Panc1 (cell line): ENCODE results near the gene ZNF653. TPM values are rescaled to one million over a fixed set of nuclear protein-coding genes. Genes with fewer than 3 reads are reported as not detected.

Experiments
- ATAC-seq: fragments of 200-7000 bp; cut with Tn5 transposase; 2 replicates; pipeline ENCODE4 v1.9.1; 2020; ENCODE audit warnings: mild to moderate bottlenecking, moderate library complexity
- BruUV-seq: library from RNA; stranded (reverse); fragments of 400-500 nt; replicated peaks from 2 replicates; lab custom pipeline; 2021; lab: Mats Ljungman, UMichigan
- CTCF ChIA-PET: fragments of 300-600 bp; sonication (Branson Sonifier 250); formaldehyde crosslinking; loops from one replicate; lab custom pipeline; 2022; ENCODE audit warnings: antibody characterized with exemption; lab: Charles Lee
- POLR2A ChIA-PET: fragments of 300-600 bp; sonication (Branson Sonifier 250); formaldehyde crosslinking; loops from one replicate; lab custom pipeline; 2022; ENCODE audit warnings: antibody characterized with exemption; lab: Charles Lee
- DNase-seq: peaks from one replicate; pipeline ENCODE4 v3.0.0-alpha.2; 2010; ENCODE audit warnings: low read depth, low spot score
- H3K27ac ChIP-seq: 2 replicates; pipeline ENCODE4 v1.5.1; 2011; ENCODE audit warnings: mild to moderate bottlenecking, low read length, inconsistent platforms
- H3K27me3 ChIP-seq: fragments of 200-500 bp; sonication (Bioruptor generic); 2 replicates; pipeline ENCODE4 v1.6.0; 2014; ENCODE audit warnings: low read length, inconsistent platforms; ENCODE audit not compliant: control insufficient read depth, insufficient read depth
- H3K36me3 ChIP-seq: fragments of 200-500 bp; sonication (Bioruptor generic); 2 replicates; pipeline ENCODE4 v1.5.1; 2014; ENCODE audit warnings: inconsistent platforms, mild to moderate bottlenecking, low read length, moderate library complexity; ENCODE audit not compliant: control insufficient read depth, insufficient read depth
- H3K4me1 ChIP-seq: 2 replicates; pipeline ENCODE4 v1.5.1; 2011; ENCODE audit warnings: inconsistent platforms, mild to moderate bottlenecking, low read length, moderate library complexity; ENCODE audit not compliant: control insufficient read depth, insufficient read depth
- H3K4me3 ChIP-seq, 2 experiments: 2 replicates each; pipeline ENCODE4 v1.5.1; 2011 to 2012; ENCODE audit warnings: low read depth in 2 of 2, low read length in 2 of 2, mild to moderate bottlenecking in 2 of 2, inconsistent platforms in 1 of 2, moderate library complexity in 1 of 2
- H3K9me3 ChIP-seq: fragments of 200-500 bp; sonication (Bioruptor generic); 2 replicates; pipeline ENCODE4 v1.5.1; 2014; ENCODE audit warnings: low read depth, mild to moderate bottlenecking, inconsistent platforms, low read length, moderate library complexity; ENCODE audit not compliant: control insufficient read depth, insufficient read depth
- POLR2AphosphoS5 ChIP-seq: IDR thresholded peaks from 2 replicates; pipeline ENCODE4 v1.6.1; 2012; ENCODE audit warnings: mild to moderate bottlenecking, low read depth, low read length, moderate library complexity
- SIN3A ChIP-seq: IDR thresholded peaks from 2 replicates; pipeline ENCODE4 v1.6.1; 2012; ENCODE audit warnings: low read depth, mild to moderate bottlenecking, low read length, moderate library complexity, borderline replicate concordance; ENCODE audit not compliant: insufficient read depth
- TCF7L2 ChIP-seq: IDR thresholded peaks from 2 replicates; pipeline ENCODE4 v1.6.1; 2011; ENCODE audit warnings: mild to moderate bottlenecking, low read depth, low read length, inconsistent platforms
- in situ Hi-C: cut with HindIII; loops from 2 replicates; pipeline ENCODE4 v1.10.0; 2016; ENCODE audit warnings: low sequenced_read_pairs, low pct_unique_long_range_greater_than_20kb
- intact Hi-C: fragments of 100-400 bp; cut with micrococcal nuclease; formaldehyde crosslinking; loops from one replicate; pipeline ENCODE4 v1.10.0; 2022; ENCODE audit not compliant: unreplicated experiment
- total RNA-seq: library from RNA; stranded (reverse); gene quantifications from one replicate; pipeline ENCODE4 v1.2.1, GENCODE V29; 2021; ENCODE audit not compliant: unreplicated experiment
- TF ChIP-seq, protein P1 (sequence below), 2 experiments: IDR thresholded peaks; 2 replicates each; pipeline ENCODE4 v1.6.1; 2011 to 2012; ENCODE audit warnings: low read depth in 2 of 2, control low read depth in 1 of 2, low read length in 1 of 2, mild to moderate bottlenecking in 1 of 2, moderate library complexity in 1 of 2; ENCODE audit not compliant: insufficient read depth in 1 of 2
- TF ChIP-seq, protein P2 (sequence below): fragments of 450-650 bp; IDR thresholded peaks from 2 replicates; pipeline ENCODE4 v1.5.1; 2017; ENCODE audit warnings: mild to moderate bottlenecking

The ZNF653 gene
- total RNA-seq, 1 experiment from 2014 or later = 10.4 TPM

DNA sequence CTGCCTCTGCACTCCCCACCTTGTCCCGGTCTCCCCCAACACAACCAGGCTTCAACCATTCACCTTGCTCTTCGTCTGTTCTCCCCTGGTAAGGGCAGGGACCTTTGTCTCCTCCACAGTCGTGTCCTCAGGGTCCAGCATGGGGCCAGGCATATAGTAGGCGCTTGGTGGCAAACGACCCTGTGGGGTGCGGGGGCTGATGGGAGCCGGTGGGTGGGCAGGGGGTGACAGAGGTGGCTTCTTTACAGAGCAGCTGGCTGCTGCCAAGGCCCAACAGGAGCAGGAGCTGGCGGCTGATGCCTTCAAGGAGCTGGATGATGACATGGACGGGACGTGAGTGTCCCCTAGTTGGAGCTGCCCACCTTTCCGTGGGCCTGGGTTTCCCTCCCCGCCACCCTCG lies 60.5 kb downstream of the ZNF653 start:
- no peaks in the 10 kb centered on the region for H3K4me1 ChIP-seq
- BruUV-seq = no TSS peak
- in situ Hi-C loops (no loop called here), intact Hi-C loops (no loop called here)
- H3K27me3 ChIP-seq = no peaks in the 10 kb centered on the region
- H3K36me3 ChIP-seq = no peaks in the 10 kb centered on the region; the same call in 1 of the 2 replicates
- ATAC-seq (no peak), DNase-seq (no peak)
- H3K9me3 ChIP-seq = no peaks in the 10 kb centered on the region
- no peak overlapping the region for H3K27ac ChIP-seq
- TF ChIP-seq POLR2AphosphoS5 (no peak), TCF7L2 (no peak), SIN3A (no peak)
- TF ChIP-seq, protein P1, sequence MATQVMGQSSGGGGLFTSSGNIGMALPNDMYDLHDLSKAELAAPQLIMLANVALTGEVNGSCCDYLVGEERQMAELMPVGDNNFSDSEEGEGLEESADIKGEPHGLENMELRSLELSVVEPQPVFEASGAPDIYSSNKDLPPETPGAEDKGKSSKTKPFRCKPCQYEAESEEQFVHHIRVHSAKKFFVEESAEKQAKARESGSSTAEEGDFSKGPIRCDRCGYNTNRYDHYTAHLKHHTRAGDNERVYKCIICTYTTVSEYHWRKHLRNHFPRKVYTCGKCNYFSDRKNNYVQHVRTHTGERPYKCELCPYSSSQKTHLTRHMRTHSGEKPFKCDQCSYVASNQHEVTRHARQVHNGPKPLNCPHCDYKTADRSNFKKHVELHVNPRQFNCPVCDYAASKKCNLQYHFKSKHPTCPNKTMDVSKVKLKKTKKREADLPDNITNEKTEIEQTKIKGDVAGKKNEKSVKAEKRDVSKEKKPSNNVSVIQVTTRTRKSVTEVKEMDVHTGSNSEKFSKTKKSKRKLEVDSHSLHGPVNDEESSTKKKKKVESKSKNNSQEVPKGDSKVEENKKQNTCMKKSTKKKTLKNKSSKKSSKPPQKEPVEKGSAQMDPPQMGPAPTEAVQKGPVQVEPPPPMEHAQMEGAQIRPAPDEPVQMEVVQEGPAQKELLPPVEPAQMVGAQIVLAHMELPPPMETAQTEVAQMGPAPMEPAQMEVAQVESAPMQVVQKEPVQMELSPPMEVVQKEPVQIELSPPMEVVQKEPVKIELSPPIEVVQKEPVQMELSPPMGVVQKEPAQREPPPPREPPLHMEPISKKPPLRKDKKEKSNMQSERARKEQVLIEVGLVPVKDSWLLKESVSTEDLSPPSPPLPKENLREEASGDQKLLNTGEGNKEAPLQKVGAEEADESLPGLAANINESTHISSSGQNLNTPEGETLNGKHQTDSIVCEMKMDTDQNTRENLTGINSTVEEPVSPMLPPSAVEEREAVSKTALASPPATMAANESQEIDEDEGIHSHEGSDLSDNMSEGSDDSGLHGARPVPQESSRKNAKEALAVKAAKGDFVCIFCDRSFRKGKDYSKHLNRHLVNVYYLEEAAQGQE (IDR thresholded peaks at IDR 0.05; ENCODE audit: insufficient read depth in 1 of 2, low read depth in 2 of 2, low read length in 1 of 2) = no peak
- TF ChIP-seq, protein P2, sequence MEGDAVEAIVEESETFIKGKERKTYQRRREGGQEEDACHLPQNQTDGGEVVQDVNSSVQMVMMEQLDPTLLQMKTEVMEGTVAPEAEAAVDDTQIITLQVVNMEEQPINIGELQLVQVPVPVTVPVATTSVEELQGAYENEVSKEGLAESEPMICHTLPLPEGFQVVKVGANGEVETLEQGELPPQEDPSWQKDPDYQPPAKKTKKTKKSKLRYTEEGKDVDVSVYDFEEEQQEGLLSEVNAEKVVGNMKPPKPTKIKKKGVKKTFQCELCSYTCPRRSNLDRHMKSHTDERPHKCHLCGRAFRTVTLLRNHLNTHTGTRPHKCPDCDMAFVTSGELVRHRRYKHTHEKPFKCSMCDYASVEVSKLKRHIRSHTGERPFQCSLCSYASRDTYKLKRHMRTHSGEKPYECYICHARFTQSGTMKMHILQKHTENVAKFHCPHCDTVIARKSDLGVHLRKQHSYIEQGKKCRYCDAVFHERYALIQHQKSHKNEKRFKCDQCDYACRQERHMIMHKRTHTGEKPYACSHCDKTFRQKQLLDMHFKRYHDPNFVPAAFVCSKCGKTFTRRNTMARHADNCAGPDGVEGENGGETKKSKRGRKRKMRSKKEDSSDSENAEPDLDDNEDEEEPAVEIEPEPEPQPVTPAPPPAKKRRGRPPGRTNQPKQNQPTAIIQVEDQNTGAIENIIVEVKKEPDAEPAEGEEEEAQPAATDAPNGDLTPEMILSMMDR = no peak
- H3K4me3 ChIP-seq = no peak overlapping the region
- ChIA-PET POLR2A (no interaction called here), CTCF (interaction anchor here (0.6 kb wide), 1 partner anchor 82 kb away, joined by 4 read pairs; no protein-coding TSS in a partner anchor)

DNA sequence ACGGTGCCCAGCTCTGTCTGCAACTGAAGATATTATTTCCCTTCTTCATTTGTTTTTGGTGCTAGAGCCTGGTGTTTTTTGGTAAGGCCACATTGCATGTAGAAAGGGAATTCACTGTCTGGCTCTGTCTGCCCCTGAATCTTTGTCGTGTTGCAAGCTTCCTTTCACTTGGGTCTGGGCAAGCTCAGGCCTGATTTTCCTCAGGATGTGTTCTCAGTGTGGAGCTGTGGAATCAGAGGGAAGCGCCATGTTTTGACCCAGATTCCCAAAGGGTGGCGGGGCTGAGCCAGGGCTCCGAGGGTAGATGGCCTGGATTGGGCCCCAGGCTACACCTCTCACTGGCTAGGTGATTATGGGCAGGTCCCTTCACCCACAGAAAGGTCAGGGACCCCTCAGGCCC lies 61.6 kb downstream of the ZNF653 start:
- Histone ChIP-seq H3K4me3 (no peak overlapping the region), H3K27ac (no peak overlapping the region), H3K27me3 (no peaks in the 10 kb centered on the region), H3K36me3 (no peaks in the 10 kb centered on the region; the same call in 1 of the 2 replicates), H3K9me3 (no peaks in the 10 kb centered on the region), H3K4me1 (no peaks in the 10 kb centered on the region)
- ChIA-PET POLR2A (no interaction called here), CTCF (interaction anchor here (0.5 kb wide), 1 partner anchor 85 kb away, joined by 4 read pairs; the partner anchor contains the start of gene ECSIT)
- BruUV-seq = no TSS peak
- in situ Hi-C loops (no loop called here), intact Hi-C loops (no loop called here)
- ATAC-seq = no peak
- no peak for DNase-seq
- TF ChIP-seq, protein P1 (IDR thresholded peaks at IDR 0.05; ENCODE audit: insufficient read depth in 1 of 2, low read depth in 2 of 2, low read length in 1 of 2) = no peak
- TF ChIP-seq, protein P2 = no peak
- TF ChIP-seq POLR2AphosphoS5 (no peak), SIN3A (no peak), TCF7L2 (no peak)
